ENCODE data around the gene RARRES2.

DNA sequence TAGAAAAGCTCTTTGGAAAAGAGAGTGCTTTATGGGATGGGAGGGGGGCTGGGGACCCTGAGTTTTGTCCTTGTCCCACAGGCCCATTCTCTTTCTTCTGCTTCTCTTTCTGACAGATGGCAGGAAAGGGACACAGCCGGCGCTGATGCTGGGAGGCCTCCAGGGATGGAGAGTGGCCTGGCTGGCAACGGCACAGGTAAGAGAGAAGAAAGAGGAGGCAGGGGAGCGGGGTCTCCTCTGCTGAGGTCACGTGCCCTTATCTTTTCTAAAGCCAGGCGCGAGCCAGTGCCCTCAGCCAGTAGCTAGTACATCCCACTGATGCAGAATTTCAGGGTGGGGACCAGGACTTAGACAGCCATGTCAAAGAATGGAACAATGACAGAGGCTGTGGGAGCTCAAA, 46.9 kb upstream of the RARRES2 start:
- TF ChIP-seq CTCF (IDR thresholded peaks at IDR 0.05) (no peak), POLR2A (IDR thresholded peaks at IDR 0.05; ENCODE audit: low read depth) (no peak), EP300 (IDR thresholded peaks at IDR 0.05) (no peak)

Measured in esophagus muscularis mucosa (tissue), 4 donors.